Measurements from ENCODE around the gene DNAH17.

The DNAH17 gene, protein sequence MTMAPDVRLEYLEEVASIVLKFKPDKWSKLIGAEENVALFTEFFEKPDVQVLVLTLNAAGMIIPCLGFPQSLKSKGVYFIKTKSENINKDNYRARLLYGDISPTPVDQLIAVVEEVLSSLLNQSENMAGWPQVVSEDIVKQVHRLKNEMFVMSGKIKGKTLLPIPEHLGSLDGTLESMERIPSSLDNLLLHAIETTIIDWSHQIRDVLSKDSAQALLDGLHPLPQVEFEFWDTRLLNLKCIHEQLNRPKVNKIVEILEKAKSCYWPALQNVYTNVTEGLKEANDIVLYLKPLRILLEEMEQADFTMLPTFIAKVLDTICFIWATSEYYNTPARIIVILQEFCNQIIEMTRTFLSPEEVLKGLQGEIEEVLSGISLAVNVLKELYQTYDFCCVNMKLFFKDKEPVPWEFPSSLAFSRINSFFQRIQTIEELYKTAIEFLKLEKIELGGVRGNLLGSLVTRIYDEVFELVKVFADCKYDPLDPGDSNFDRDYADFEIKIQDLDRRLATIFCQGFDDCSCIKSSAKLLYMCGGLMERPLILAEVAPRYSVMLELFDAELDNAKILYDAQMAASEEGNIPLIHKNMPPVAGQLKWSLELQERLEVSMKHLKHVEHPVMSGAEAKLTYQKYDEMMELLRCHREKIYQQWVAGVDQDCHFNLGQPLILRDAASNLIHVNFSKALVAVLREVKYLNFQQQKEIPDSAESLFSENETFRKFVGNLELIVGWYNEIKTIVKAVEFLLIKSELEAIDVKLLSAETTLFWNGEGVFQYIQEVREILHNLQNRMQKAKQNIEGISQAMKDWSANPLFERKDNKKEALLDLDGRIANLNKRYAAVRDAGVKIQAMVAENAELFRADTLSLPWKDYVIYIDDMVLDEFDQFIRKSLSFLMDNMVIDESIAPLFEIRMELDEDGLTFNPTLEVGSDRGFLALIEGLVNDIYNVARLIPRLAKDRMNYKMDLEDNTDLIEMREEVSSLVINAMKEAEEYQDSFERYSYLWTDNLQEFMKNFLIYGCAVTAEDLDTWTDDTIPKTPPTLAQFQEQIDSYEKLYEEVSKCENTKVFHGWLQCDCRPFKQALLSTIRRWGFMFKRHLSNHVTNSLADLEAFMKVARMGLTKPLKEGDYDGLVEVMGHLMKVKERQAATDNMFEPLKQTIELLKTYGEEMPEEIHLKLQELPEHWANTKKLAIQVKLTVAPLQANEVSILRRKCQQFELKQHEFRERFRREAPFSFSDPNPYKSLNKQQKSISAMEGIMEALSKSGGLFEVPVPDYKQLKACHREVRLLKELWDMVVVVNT (N-terminal part only)

DNA sequence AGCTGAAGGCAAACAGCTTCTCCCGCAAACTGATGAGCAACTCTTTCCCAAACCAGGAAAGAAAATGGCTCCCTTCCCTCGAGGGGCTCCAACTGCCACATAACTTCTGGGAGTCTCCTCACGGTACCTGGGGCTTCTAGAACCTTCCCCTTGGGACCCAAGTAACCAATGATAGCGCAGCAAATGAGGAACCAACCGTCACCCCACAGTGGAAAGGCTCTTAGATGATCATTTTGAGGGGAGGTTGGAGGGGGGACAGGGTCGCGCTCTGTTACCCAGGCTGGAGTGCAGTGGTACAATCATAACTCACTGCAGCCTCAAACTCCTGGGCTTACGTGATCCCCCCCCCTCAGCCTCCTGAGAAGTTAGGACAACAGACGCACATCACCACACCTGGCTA lies at the start of gene DNAH17:
TSS of gene DNAH17 (minus strand) at position 101 of the 400 bp plus-strand sequence. CDS start 2,339 bp downstream, outside the sequence.
- no peak for DNase-seq (ENCODE audit: low read depth)
- no peak for TF ChIP-seq CTCF (conservative IDR thresholded peaks at IDR 0.05; ENCODE audit: low read length)
- no peak within 1 kb of the TSS for H3K4me3 ChIP-seq (ENCODE audit: low read length)

GRCh38 chr17:78624324-78625151 lies 47.3 kb upstream of the DNAH17 start:
- no peak overlapping the region for H3K4me3 ChIP-seq (ENCODE audit: low read length)
- no peak for DNase-seq (ENCODE audit: low read depth)
- no peak for TF ChIP-seq CTCF (conservative IDR thresholded peaks at IDR 0.05; ENCODE audit: low read length)

DNA sequence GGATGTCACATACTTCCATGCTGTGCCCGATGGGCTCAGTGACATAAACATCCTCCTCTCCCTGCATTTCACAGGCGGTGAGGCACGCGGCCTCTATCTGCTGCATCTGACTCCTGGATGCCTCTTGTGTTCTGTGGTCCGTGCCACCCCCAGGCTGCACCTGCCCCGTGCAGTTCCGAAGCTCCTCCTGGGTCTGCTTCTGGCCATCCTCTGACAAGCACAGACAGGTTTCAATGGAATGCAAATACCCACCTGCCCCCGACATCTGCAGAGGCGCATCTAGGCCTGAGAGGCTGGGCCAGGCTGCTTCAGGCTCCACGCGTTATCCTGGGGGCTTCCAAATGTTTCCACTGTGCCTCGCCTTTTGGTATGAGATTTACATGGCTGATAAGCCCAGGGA lies 46.3 kb upstream of the DNAH17 start:
- no peak overlapping the region for H3K4me3 ChIP-seq (ENCODE audit: low read length)
- no peak for DNase-seq (ENCODE audit: low read depth)
- no peak for TF ChIP-seq CTCF (conservative IDR thresholded peaks at IDR 0.05; ENCODE audit: low read length)

DNA sequence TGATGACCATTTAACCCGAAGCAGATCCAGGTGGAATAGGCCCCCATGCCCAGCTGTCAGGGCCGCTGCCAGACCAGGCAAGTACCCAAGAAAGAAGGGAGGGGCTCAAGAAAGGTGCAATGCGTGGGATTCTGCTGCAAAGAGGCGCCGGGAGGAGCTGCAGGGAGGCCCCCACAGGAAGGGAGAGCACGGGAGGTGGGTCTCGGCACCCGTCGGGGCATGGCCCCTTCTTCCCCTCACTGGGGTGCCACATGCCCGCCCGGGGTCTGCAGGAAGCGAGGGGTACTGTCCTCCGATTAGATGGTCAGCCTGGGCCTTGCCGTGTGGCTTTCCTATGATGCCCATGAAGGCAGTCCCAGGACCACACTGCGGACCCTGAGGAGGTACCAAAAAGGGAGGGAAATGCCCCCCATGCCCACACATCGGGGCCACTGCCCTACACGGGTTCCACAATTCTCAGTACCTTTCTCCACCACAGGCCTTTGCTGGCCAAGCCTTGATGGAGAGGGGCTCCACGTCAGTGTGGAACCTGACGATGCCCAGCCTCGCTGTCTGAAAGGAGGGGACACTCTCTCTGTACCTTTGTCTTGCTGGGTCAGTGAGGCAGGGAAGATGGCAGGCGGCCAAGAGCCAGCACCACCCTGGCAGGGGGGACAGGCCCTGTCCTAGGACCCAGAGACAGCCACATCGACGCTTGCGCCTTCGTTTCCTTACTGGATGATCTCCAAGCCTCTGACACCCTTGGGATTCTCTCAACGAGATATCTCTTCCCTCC lies 45.5 kb upstream of the DNAH17 start:
- DNase-seq (ENCODE audit: low read depth) = no peak
- no peak for TF ChIP-seq CTCF (conservative IDR thresholded peaks at IDR 0.05; ENCODE audit: low read length)
- no peak overlapping the region for H3K4me3 ChIP-seq (ENCODE audit: low read length)

- no peak for DNase-seq (ENCODE audit: low read depth)
- H3K4me3 ChIP-seq (ENCODE audit: low read length) = no peak overlapping the region
- TF ChIP-seq CTCF (conservative IDR thresholded peaks at IDR 0.05; ENCODE audit: low read length) = no peak
These were observed 44.7 kb upstream of the DNAH17 start for GRCh38 chr17:78621720-78622490.

Data from AG10803 (cell line).